Stimulated activated naive CD4-positive, alpha-beta T cell (primary cell): ENCODE data around the gene MMD.

Experiments used
- DNase-seq, 6 experiments: peaks; one replicate each; lab custom pipeline; 2025; lab: John Stamatoyannopoulos, UW

Gene MMD

DNA sequence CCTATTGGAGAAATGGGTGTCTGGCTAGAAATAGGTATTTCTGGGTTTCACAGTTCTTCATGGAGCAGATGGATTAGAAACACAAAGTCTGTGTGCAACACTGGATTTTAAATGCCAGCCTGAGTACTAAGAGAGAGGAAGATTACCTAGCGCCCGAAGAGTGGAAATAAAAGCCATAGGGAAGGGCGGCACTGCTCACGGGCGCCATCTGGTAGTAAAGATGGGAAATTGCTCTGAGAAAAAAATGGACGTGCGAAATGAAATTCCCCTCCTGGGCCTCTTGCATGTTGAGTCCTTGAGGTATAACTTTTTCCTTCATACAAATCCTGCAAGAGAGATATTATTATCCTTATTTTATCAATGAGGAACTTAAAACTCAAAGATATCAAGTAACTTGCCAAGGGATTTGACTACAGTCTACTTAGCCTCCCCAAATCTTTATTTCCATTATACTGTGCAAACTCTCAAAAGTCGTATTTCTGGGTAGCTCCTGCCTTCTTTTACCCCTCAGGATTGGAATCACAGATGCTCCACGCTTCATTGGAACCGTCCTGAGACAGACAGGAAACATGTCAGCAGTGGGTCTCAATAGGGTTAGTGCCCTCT, 72.8 kb downstream of the MMD start:
- DNase-seq, result peak in 3 of 6 experiments; percentile 6 to 27 (median 18)

DNA sequence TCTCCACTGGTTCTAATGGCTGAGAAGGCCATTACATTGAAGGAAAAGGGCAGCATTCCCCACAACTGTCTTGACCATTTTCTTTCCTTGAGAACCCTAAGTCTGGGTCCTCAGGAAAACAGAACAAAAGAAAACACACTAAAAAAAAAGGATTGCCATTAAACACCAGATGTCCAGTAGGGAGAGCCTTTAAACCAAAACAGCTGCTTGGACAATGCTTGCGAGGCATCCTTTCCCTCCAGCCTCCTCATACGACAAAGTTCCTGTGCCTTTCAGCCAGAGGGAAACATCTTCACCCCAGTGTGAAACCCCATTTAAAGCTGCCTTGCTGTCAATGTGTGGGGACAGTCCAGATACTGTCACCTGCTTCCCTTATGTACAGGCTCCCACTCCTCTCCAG, 74.3 kb downstream of the MMD start:
- no peak for DNase-seq

GRCh38 chr17:55346658-55347057, 75.0 kb downstream of the MMD start:
- DNase-seq, result no peak

GRCh38 chr17:55345132-55345531, 76.5 kb downstream of the MMD start:
- DNase-seq, result no peak

DNA sequence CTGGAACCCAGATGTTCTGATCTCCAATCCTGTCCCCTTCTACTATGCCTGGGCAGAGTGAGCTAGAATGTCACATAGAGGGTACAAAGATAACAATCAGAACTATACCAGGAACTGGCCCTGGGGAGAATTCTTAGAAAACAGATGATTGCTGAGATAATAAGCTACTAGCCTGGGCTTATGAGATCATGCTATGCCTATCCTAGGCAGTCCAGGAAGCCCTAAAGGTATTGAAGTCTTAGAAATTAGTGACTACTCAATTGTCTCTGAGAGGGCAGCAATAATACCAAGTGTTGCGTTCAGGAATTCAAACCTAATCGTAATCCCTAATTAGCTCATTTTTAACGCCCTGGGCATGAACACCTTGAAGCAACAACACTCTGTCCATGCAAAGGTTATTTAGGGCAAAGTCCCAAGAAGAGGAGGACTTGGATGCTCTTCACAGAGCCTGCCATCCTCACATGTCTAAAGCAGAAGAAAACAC, 77.1 kb downstream of the MMD start:
- DNase-seq, result no peak

DNA sequence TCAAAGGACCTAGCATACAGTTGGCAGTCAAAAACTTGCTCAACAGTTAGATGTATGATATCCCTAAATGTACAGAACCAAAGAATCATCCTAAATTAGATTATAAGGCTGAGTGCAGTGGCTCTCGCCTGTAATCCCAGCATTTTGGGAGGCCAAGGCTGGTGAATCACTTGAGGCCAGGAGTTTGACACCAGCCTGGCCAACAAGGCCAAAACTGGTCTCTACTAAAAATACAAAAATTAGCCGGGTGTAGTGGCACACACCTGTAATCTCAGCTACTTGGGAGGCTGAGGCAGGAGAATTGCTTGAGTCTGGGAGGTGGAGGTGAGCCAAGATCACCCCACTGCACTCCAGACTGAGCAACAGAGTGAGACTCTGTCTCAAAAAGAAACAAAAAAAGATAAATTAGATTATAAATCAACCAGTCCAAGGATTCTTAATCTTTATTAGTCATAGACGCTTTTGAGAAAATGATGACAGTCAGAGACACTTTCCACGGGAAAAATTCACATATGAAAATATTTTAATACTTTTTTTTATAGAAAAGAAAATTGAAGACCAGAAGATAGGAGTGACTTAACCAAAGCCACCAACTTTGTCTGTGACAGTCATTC, 77.6 kb downstream of the MMD start:
- no peak for DNase-seq

- no peak for DNase-seq
These were observed 78.6 kb downstream of the MMD start for GRCh38 chr17:55342800-55343585.
